ENCODE data around the gene PCDHAC2. TPM values are rescaled to one million over a fixed set of nuclear protein-coding genes. Genes with fewer than 3 reads are reported as not detected.

PCDHAC2 gene
- total RNA-seq, 4 donors from 2014 or later = 0.78 to 4.2 (median 2.5) TPM

DNA sequence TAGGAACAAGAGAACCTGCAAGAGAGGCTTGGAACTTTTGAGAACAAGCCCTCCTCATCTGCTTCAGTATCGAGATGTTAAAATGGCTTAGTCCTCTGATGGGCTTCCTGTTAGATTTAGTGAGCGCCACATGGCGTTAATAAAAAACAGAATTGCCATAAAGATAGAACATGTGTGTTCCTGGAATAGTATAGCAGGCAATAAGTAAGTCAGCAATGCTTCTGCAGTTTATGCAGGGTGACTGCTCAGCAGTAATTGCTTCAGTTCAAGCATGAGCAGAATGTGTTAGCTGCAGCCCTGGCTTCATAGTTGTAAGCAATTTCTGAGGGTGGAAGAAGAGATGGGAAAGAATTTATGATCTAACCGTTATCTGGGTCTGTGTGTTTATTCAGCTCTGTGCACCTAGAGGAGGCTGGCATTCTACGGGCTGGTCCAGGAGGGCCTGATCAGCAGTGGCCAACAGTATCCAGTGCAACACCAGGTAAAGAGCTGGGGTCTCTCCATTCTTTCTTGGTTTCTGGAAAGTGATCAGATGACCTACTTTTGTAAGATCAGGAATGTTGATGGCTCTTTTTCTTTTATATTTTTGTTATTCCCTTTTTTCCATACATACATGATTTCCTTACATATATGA lies 15.9 kb downstream of the PCDHAC2 start:
- Histone ChIP-seq H3K4me3 (no peak overlapping the region), H3K36me3 (no peaks in the 10 kb centered on the region), H3K27me3 (no peaks in the 10 kb centered on the region), H3K27ac (no peak overlapping the region), H3K9me3 (no peaks in the 10 kb centered on the region), H3K4me1 (peaks cover 0 to 2% (median 0%) of the 10 kb centered on the region in 4 donors)
- WGBS, 2 donors = 76 to 80% methylated on average over 5 of the region's 5 CpGs
- DNase-seq (ENCODE audit: low spot score in 2 of 2) = no peak
- TF ChIP-seq, protein P1, sequence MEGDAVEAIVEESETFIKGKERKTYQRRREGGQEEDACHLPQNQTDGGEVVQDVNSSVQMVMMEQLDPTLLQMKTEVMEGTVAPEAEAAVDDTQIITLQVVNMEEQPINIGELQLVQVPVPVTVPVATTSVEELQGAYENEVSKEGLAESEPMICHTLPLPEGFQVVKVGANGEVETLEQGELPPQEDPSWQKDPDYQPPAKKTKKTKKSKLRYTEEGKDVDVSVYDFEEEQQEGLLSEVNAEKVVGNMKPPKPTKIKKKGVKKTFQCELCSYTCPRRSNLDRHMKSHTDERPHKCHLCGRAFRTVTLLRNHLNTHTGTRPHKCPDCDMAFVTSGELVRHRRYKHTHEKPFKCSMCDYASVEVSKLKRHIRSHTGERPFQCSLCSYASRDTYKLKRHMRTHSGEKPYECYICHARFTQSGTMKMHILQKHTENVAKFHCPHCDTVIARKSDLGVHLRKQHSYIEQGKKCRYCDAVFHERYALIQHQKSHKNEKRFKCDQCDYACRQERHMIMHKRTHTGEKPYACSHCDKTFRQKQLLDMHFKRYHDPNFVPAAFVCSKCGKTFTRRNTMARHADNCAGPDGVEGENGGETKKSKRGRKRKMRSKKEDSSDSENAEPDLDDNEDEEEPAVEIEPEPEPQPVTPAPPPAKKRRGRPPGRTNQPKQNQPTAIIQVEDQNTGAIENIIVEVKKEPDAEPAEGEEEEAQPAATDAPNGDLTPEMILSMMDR (IDR thresholded peaks at IDR 0.05) = no peak
- no peak for TF ChIP-seq POLR2A (IDR thresholded peaks at IDR 0.05)
- no peak for TF ChIP-seq EP300 (IDR thresholded peaks at IDR 0.05)

DNA sequence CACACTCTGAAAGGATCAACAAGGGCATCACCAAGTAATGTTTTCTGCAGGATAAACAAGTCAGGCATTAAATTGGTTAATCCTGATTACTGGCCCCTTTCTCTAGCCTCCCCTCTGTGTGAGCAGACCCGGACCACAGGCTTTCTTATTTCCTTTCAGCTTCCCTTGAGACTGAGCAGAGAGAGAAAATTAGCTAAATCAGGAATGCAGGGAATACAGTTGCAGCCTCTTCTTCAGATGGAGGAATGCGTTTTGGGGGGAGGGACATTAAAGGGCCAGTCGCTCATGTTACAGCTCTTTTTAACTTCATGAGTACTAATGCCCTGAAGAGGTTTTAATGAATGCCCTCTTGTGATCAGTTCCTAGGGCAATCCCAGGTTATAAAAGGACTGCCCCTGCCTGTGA lies 19.8 kb downstream of the PCDHAC2 start:
- no peak overlapping the region for H3K27ac ChIP-seq
- no peak for DNase-seq (ENCODE audit: low spot score in 2 of 2)
- WGBS, 2 donors = 4 to 17% methylated on average over 3 of the region's 3 CpGs

DNA sequence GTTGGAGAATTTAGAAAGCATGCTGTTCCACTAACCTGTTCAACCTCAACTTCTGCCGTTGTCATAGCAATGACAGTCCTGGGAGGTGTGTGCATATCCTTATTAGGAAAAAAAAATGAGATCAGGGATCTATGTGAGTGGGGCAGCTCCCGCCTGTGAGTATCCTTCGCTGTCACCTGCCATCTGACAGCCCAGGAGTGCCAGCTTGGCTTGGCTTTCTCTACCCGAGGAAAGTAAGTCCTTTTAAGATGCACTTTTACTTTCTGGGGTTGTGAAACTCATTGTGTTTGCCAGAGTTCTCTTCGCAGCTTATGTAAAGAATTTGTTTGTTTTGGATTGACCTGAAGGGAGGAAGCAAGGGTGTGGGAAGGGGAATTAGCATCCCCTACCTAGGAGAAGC lies 21.8 kb downstream of the PCDHAC2 start:
- no peaks in the 10 kb centered on the region for H3K4me1 ChIP-seq
- TF ChIP-seq, protein P1 (IDR thresholded peaks at IDR 0.05) = no peak
- no peak for TF ChIP-seq EP300 (IDR thresholded peaks at IDR 0.05)
- TF ChIP-seq POLR2A (IDR thresholded peaks at IDR 0.05) = no peak
- DNase-seq (ENCODE audit: low spot score in 2 of 2) = no peak
- WGBS, 2 donors = 63 to 68% methylated on average over 5 of the region's 5 CpGs
- H3K27ac ChIP-seq = no peak overlapping the region
- H3K27me3 ChIP-seq = no peaks in the 10 kb centered on the region
- no peaks in the 10 kb centered on the region for H3K9me3 ChIP-seq
- H3K4me3 ChIP-seq = no peak overlapping the region
- H3K36me3 ChIP-seq = no peaks in the 10 kb centered on the region

More for the DNA sequence above, 19.8 kb downstream of the PCDHAC2 start:
- no peak for TF ChIP-seq EP300 (IDR thresholded peaks at IDR 0.05)
- TF ChIP-seq, protein P1 (IDR thresholded peaks at IDR 0.05) = no peak
- no peak for TF ChIP-seq POLR2A (IDR thresholded peaks at IDR 0.05)
- no peaks in the 10 kb centered on the region for H3K4me1 ChIP-seq
- no peak overlapping the region for H3K4me3 ChIP-seq
- no peaks in the 10 kb centered on the region for H3K36me3 ChIP-seq
- no peaks in the 10 kb centered on the region for H3K27me3 ChIP-seq
- H3K9me3 ChIP-seq = no peaks in the 10 kb centered on the region

DNA sequence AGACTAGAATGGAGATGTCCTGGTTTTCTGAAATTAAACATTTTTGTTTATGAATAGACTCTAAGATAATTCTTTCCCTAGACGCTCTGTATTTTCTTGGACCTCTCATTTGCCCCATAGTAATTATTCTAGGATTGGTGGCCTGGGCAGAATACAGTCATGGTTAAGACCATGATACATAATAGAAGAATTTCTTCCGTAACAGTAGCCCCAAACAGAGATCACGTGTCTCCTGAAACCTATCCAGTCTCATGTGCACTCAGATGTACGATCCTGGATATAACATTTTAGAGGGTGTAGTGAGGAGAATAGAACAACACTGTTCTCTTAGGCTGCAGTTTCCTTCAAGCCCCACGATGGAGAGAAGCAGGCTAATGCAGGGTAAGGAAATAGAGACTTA lies 22.3 kb downstream of the PCDHAC2 start:
- no peak for DNase-seq (ENCODE audit: low spot score in 2 of 2)
- no peak for TF ChIP-seq EP300 (IDR thresholded peaks at IDR 0.05)
- TF ChIP-seq POLR2A (IDR thresholded peaks at IDR 0.05) = no peak
- TF ChIP-seq, protein P1 (IDR thresholded peaks at IDR 0.05) = no peak
- Histone ChIP-seq H3K27ac (no peak overlapping the region), H3K4me1 (no peaks in the 10 kb centered on the region), H3K4me3 (no peak overlapping the region), H3K27me3 (no peaks in the 10 kb centered on the region), H3K36me3 (no peaks in the 10 kb centered on the region), H3K9me3 (no peaks in the 10 kb centered on the region)
- WGBS, 2 donors = 49 to 56% methylated on average over 5 of the region's 5 CpGs

DNA sequence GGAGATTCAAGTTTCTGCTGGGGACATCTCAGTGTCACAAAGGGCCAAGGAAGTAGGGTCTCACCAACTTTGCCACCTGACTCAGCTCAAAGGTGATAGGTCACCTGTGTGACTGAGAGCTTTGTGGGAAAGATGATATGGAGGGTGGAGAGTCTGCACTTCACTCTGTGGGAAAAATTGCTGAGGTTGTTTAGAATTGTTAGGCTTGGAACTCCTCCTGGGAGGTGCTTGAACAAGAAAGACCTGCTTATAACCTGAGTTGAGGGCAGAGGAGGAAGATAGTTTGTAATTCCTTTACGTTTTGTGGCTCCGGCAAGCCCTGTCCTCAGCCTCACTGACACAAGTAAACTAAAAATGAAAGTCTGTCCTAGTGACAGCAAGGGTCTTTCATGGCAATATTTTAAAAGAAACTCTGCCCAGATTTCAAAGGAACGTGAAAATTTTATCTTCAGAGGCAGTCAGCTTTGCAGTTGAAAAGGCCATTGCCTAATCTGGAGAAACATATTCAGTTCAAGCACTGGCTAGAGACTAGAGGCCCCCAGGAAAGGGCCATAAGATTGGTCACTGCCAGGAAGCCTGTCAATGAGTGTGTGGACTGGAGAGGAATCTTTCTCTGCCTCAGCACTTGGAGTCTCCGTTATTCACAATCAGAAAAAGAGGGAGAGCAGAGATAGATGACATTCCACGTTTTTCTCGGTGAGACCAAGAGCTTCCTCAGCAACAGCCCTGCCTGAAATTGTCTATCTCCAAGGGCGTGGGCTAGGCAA lies 23.2 kb downstream of the PCDHAC2 start:
- Histone ChIP-seq H3K27me3 (no peaks in the 10 kb centered on the region), H3K27ac (no peak overlapping the region), H3K9me3 (no peaks in the 10 kb centered on the region), H3K36me3 (no peaks in the 10 kb centered on the region), H3K4me3 (no peak overlapping the region), H3K4me1 (no peaks in the 10 kb centered on the region)
- whole genome bisulfite sequencing, 2 donors = 52 to 58% methylated on average over 7 of the region's 7 CpGs
- no peak for DNase-seq (ENCODE audit: low spot score in 2 of 2)
- TF ChIP-seq POLR2A (IDR thresholded peaks at IDR 0.05) (no peak), EP300 (IDR thresholded peaks at IDR 0.05) (no peak)
- TF ChIP-seq, protein P1 (IDR thresholded peaks at IDR 0.05) = no peak
